Measurements from ENCODE around the gene GALNT18. TPM values are rescaled to one million over a fixed set of nuclear protein-coding genes. Genes with fewer than 3 reads are reported as not detected.

The GALNT18 gene
- total RNA-seq, 1 donor from 2014 or later, result 24.4 TPM

DNA sequence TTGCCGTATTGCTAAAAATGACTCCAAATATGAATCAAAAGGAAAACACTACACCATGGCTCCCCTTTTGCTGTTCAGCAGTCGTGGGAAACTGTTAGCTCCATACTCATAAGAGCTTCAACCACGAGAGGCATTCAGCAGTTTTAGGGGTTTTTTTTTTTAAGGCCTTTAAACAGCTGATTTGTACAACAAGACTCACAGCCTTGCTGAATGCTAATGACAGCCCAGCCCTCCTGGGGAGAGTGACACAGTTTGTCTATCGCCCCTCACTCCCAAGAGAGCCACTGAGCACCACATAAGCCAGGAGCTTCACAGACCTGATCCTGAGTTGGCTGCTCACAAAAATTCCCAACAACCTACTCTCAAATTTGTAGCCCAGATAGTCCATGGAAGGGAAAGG lies 32.4 kb downstream of the GALNT18 start:
- peak overlapping the region; percentile 37 for H3K27ac ChIP-seq (replicated peaks)
- intact Hi-C loops (cut with micrococcal nuclease), result no loop called here
- no peaks in the 10 kb centered on the region for H3K36me3 ChIP-seq
- H3K27me3 ChIP-seq (ENCODE audit: low read depth), result no peaks in the 10 kb centered on the region
- DNase-seq, result no peak
- TF ChIP-seq, protein P1, sequence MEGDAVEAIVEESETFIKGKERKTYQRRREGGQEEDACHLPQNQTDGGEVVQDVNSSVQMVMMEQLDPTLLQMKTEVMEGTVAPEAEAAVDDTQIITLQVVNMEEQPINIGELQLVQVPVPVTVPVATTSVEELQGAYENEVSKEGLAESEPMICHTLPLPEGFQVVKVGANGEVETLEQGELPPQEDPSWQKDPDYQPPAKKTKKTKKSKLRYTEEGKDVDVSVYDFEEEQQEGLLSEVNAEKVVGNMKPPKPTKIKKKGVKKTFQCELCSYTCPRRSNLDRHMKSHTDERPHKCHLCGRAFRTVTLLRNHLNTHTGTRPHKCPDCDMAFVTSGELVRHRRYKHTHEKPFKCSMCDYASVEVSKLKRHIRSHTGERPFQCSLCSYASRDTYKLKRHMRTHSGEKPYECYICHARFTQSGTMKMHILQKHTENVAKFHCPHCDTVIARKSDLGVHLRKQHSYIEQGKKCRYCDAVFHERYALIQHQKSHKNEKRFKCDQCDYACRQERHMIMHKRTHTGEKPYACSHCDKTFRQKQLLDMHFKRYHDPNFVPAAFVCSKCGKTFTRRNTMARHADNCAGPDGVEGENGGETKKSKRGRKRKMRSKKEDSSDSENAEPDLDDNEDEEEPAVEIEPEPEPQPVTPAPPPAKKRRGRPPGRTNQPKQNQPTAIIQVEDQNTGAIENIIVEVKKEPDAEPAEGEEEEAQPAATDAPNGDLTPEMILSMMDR (IDR thresholded peaks at IDR 0.05; ENCODE audit: borderline replicate concordance), result no peak
- H3K4me3 ChIP-seq, result no peak overlapping the region
- no peaks in the 10 kb centered on the region for H3K9me3 ChIP-seq (replicated peaks)
- H3K4me1 ChIP-seq, result peaks cover 80% of the 10 kb centered on the region

DNA sequence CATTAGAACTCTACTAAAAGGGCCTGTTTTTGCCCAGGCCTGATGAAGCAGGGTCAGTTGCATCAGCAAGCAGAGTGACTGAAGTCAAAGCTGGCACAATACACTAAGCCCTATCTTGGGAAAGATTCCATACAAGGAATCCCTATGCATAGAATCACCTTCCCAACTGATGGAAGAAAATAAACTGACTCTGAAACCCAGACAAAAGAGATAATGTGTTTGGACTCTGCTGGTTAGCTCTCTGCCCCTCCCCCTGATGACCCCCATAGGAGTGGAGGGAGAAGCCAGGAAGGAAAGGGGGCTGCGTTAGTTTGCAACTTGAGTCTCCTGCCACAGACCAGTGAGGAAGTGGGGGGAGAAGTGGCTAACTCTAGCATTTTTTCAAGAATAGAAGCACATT lies 32.9 kb downstream of the GALNT18 start:
- Histone ChIP-seq H3K4me1 (peaks cover 81% of the 10 kb centered on the region), H3K27ac (replicated peaks) (peak overlapping the region; percentile 37), H3K4me3 (no peak overlapping the region), H3K27me3 (ENCODE audit: low read depth) (no peaks in the 10 kb centered on the region), H3K36me3 (no peaks in the 10 kb centered on the region), H3K9me3 (replicated peaks) (no peaks in the 10 kb centered on the region)
- DNase-seq, result no peak
- intact Hi-C loops (cut with micrococcal nuclease), result no loop called here
- TF ChIP-seq, protein P1 (IDR thresholded peaks at IDR 0.05; ENCODE audit: borderline replicate concordance), result no peak

DNA sequence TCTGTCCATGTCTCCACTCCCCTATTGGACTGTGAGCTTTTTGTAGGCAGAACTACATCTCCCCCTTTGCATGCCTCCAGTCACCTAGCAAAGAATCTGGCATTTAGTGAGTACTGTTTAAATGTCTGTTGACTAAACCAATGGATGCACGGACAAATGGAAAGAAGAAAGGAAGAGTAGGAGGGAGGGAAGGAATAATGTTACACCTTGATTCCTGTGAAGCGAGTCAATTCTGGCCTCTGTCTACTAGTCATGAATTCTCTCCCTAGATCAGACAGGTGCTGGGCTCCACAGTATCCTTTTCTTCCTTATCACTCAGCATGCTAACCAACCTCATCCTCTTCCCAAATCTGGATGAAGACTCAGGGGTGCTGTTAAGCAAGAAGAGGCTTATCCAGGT lies 33.6 kb downstream of the GALNT18 start:
- Histone ChIP-seq H3K9me3 (replicated peaks) (no peaks in the 10 kb centered on the region), H3K27ac (replicated peaks) (peak overlapping the region; percentile 37), H3K4me3 (no peak overlapping the region), H3K4me1 (peaks cover 88% of the 10 kb centered on the region), H3K36me3 (no peaks in the 10 kb centered on the region), H3K27me3 (ENCODE audit: low read depth) (no peaks in the 10 kb centered on the region)
- intact Hi-C loops (cut with micrococcal nuclease), result no loop called here
- TF ChIP-seq, protein P1 (IDR thresholded peaks at IDR 0.05; ENCODE audit: borderline replicate concordance), result no peak
- DNase-seq, result no peak

DNA sequence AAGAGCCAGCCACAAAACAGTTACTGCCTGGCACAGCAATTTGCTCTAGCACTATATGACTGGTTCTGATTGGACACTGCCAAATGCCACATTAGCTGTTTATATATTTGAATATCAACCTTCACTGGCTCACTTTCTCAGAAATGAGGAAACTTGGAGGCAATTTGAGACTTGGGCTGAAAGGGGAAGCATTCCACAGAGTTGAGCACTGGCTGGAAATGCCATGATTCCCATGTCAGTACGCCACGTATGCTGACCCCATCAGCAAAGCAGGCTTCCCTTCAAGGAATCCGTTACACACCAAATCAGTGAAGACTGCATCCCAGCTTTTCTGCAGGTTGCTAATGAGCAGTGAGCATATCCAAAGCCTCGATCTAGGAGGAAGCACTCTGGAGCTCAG lies 34.7 kb downstream of the GALNT18 start:
- TF ChIP-seq, protein P1 (IDR thresholded peaks at IDR 0.05; ENCODE audit: borderline replicate concordance), result no peak
- intact Hi-C loops (cut with micrococcal nuclease), result no loop called here
- no peak overlapping the region for H3K4me3 ChIP-seq
- no peaks in the 10 kb centered on the region for H3K36me3 ChIP-seq
- H3K9me3 ChIP-seq (replicated peaks), result no peaks in the 10 kb centered on the region
- no peaks in the 10 kb centered on the region for H3K27me3 ChIP-seq (ENCODE audit: low read depth)
- H3K4me1 ChIP-seq, result peaks cover 92% of the 10 kb centered on the region
- H3K27ac ChIP-seq (replicated peaks), result peak overlapping the region; percentile 52
- DNase-seq, result no peak

DNA sequence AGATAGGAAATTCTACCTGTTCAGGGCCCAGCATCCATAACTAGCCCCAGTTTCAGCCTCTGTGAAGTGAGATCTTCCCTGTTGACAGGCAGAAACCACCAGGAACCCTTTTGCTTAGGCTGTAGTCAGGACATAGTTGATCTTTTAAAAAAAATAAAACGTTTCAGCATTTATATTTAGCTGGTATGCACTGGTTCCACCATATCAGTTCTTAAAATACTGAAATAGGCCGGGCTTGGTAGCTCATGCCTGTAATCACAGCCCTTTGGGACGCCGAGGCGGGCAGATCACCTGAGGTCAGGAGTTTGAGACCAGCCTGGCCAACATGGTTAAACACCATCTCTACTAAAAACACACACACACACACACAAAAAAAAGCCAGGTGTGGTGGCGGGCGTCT lies 35.3 kb downstream of the GALNT18 start:
- intact Hi-C loops (cut with micrococcal nuclease), result no loop called here
- TF ChIP-seq, protein P1 (IDR thresholded peaks at IDR 0.05; ENCODE audit: borderline replicate concordance), result no peak
- Histone ChIP-seq H3K4me1 (peaks cover 92% of the 10 kb centered on the region), H3K4me3 (no peak overlapping the region), H3K9me3 (replicated peaks) (no peaks in the 10 kb centered on the region), H3K36me3 (no peaks in the 10 kb centered on the region), H3K27ac (replicated peaks) (peak overlapping the region; percentile 52), H3K27me3 (ENCODE audit: low read depth) (no peaks in the 10 kb centered on the region)
- no peak for DNase-seq

DNA sequence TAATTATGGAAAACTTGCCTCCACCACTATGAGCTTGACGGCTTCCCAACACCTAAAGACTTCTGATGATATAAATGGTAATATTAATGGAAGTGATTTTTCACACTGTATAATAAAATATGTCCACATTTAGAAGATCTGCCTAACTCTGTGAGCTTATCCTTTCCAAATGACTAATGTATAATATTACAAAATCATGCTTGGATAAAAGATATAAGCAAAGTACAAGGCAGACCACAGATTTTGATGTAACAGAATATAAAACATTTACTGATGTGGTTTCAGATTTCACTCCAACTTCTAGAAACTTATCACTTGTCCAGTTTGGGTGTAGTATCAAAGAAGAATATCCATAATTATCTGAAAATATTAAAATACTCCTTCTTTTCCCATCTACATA lies 36.9 kb downstream of the GALNT18 start:
- Histone ChIP-seq H3K27me3 (ENCODE audit: low read depth) (no peaks in the 10 kb centered on the region), H3K27ac (replicated peaks) (peak overlapping the region; percentile 88), H3K4me3 (no peak overlapping the region), H3K9me3 (replicated peaks) (no peaks in the 10 kb centered on the region), H3K4me1 (peaks cover 100% of the 10 kb centered on the region), H3K36me3 (no peaks in the 10 kb centered on the region)
- no peak for DNase-seq
- intact Hi-C loops (cut with micrococcal nuclease), result no loop called here
- TF ChIP-seq, protein P1 (IDR thresholded peaks at IDR 0.05; ENCODE audit: borderline replicate concordance), result no peak
